Activated T-helper 2 cell treated with anti-CD3 and anti-CD28 coated beads, Interferon-gamma antibody, Interleukin-2, Interleukin-4, amounts not matched to agents 10 μg/mL and 5 μg/mL and 100 μg/mL, durations not matched to agents 14 hours and 24 hours and 36 hours (primary cell): ENCODE data around the gene ZDHHC5. TPM values are rescaled to one million over a fixed set of nuclear protein-coding genes. Genes with fewer than 3 reads are reported as not detected.
A peak's percentile ranks its signal among the peaks of the same experiment; 100 is the strongest.

Experiments
- DNase-seq: peaks from one replicate; pipeline ENCODE4 v3.0.0; 2021; ENCODE audit warnings: low spot score
- H3K27ac Mint-ChIP-seq: one replicate; pipeline ENCODE4 v1.8.0; 2021; ENCODE audit warnings: mixed read lengths
- H3K27me3 Mint-ChIP-seq: one replicate; pipeline ENCODE4 v1.8.0; 2021; ENCODE audit warnings: low read depth, mixed read lengths
- H3K36me3 Mint-ChIP-seq: one replicate; pipeline ENCODE4 v1.8.0; 2021; ENCODE audit warnings: low read depth, mixed read lengths
- H3K4me1 Mint-ChIP-seq: one replicate; pipeline ENCODE4 v1.8.0; 2021; ENCODE audit warnings: low read depth, mixed read lengths
- H3K4me3 Mint-ChIP-seq: one replicate; pipeline ENCODE4 v1.8.0; 2021; ENCODE audit warnings: low read depth, mild to moderate bottlenecking, moderate library complexity, mixed read lengths
- H3K9me3 Mint-ChIP-seq: one replicate; pipeline ENCODE4 v1.8.0; 2021; ENCODE audit warnings: mixed read lengths
- intact Hi-C: fragments of 100-400 bp; cut with micrococcal nuclease; formaldehyde crosslinking; loops from one replicate; pipeline ENCODE4 v1.15.1; 2023
- total RNA-seq: library from RNA; stranded (reverse); gene quantifications from 2 replicates; pipeline ENCODE4 v1.2.3, GENCODE V29; 2022

ZDHHC5 gene
- total RNA-seq, 1 donor from 2014 or later: 64.7 TPM

DNA sequence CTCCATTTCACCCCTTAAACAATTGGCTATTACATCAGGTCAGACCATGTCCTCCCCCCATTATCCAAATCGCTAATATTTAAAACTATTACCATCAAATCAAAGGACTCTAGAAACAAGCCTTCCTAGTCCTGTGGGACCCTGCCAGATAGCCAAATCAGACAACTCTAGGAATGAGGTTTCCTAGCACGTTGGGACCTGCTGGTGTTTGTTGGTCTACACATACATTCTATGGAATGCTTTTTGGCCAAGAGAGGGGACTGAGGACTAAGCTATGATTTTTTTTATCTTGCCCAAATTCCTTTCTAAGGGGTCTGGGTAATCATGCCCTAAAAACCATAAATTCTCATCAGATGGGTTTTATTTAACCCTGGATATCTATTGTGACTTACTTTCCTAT is 59.3 kb downstream of the ZDHHC5 start:
- Mint-ChIP-seq H3K9me3 (no peaks in the 10 kb centered on the region), H3K36me3 (peaks cover 3% of the 10 kb centered on the region), H3K4me3 (no peak overlapping the region), H3K27ac (no peak overlapping the region), H3K4me1 (peaks cover 5% of the 10 kb centered on the region), H3K27me3 (no peaks in the 10 kb centered on the region)
- intact Hi-C loops: no loop called here
- no peak for DNase-seq

DNA sequence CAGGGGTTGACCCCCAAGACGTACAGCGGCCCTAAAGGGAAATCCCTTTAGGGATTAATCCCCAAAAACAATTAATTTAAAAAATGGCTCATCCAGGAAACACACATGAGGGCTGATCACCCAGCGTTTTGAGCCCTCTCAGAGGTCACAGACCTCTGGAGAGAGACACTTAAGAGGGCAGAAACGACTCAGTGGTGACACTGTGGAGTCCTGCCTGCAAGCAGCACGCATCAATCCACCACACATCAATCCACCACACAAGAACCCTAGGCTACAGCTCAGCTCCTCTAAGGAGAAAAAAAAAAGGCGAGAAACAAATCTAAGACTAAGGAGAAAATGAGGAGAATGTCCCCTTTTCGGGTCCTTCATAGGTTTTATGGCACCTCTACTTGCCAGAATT is 60.9 kb downstream of the ZDHHC5 start:
- Mint-ChIP-seq H3K9me3 (no peaks in the 10 kb centered on the region), H3K4me1 (peaks cover 5% of the 10 kb centered on the region), H3K4me3 (no peak overlapping the region), H3K36me3 (peaks cover 3% of the 10 kb centered on the region), H3K27me3 (no peaks in the 10 kb centered on the region), H3K27ac (no peak overlapping the region)
- no peak for DNase-seq
- intact Hi-C loops: no loop called here

DNA sequence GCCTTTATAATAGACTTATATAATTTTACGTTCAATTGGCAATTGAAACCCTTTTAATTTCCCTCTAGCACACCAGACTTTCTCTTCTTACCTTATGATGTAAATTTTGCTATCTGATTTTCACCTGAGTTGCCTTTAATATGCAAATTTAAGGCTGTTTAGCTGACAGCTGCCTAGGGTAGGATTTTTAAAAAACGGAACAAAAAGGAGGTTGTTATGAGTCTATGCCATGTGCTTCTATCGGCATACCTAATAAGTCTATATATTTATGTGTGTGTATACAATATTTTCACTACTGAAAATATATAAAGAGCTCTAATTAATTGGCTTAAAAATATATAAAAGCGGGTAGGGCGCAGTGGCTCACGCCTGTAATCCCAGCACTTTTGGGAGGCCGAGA is 61.6 kb downstream of the ZDHHC5 start:
- Mint-ChIP-seq H3K36me3 (peaks cover 7% of the 10 kb centered on the region), H3K9me3 (no peaks in the 10 kb centered on the region), H3K27me3 (no peaks in the 10 kb centered on the region), H3K4me3 (no peak overlapping the region), H3K4me1 (peaks cover 5% of the 10 kb centered on the region), H3K27ac (no peak overlapping the region)
- intact Hi-C loops: no loop called here
- no peak for DNase-seq

- Mint-ChIP-seq H3K36me3 (peaks cover 23% of the 10 kb centered on the region), H3K4me1 (peaks cover 15% of the 10 kb centered on the region), H3K9me3 (no peaks in the 10 kb centered on the region), H3K4me3 (no peak overlapping the region), H3K27ac (no peak overlapping the region), H3K27me3 (no peaks in the 10 kb centered on the region)
- DNase-seq: no peak
- intact Hi-C loops: no loop called here
Measured at GRCh38 chr11:57732661-57733060, 64.7 kb downstream of the ZDHHC5 start.

GRCh38 chr11:57735619-57736298 is 67.8 kb downstream of the ZDHHC5 start:
- Mint-ChIP-seq H3K4me3 (no peak overlapping the region), H3K27ac (peak overlapping the region; percentile 24), H3K36me3 (peaks cover 44% of the 10 kb centered on the region), H3K27me3 (no peaks in the 10 kb centered on the region), H3K4me1 (peaks cover 15% of the 10 kb centered on the region), H3K9me3 (no peaks in the 10 kb centered on the region)
- no peak for DNase-seq
- intact Hi-C loops: no loop called here

GRCh38 chr11:57741132-57742086 is 73.5 kb downstream of the ZDHHC5 start, which contains the start of gene SELENOH:
SELENOH (plus strand) TSS chr11:57741491; CDS start chr11:57741596, 105 bp downstream.
- peaks cover 76% of the 10 kb centered on the region for H3K36me3 Mint-ChIP-seq
- DNase-seq: peak; percentile 94
- intact Hi-C loops: loop anchor here (1.0 to 5.0 kb wide), 10 partner anchors 29 to 836 kb away; partner anchors contain the start of genes CLP1, LPXN, MED19 and TIMM10
- no peaks in the 10 kb centered on the region for H3K27me3 Mint-ChIP-seq
- H3K4me3 Mint-ChIP-seq: peak within 1 kb of the TSS; percentile 96
- H3K27ac Mint-ChIP-seq: peak within 1 kb of the TSS; percentile 90
- no peaks in the 10 kb centered on the region for H3K9me3 Mint-ChIP-seq
- H3K4me1 Mint-ChIP-seq: peaks cover 17% of the 10 kb centered on the region

DNA sequence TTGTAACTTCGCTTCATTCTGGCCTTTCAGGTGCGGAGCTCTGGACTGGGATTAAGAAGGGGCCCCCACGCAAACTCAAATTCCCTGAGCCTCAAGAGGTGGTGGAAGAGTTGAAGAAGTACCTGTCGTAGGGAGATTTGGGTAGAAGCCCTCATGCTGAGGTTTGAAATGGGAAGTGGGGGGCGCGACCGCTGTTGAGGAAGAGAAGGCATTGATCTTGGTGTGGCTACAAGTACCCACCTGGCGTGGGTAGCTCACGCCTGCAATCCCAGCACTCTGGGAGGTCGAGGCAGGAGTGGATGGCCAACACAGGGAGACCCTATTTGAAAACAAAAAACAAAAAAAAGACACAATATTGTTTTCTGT is 74.2 kb downstream of the ZDHHC5 start:
- peak overlapping the region; percentile 96 for H3K4me3 Mint-ChIP-seq
- no peaks in the 10 kb centered on the region for H3K9me3 Mint-ChIP-seq
- peaks cover 21% of the 10 kb centered on the region for H3K4me1 Mint-ChIP-seq
- peak overlapping the region; percentile 90 for H3K27ac Mint-ChIP-seq
- H3K36me3 Mint-ChIP-seq: peaks cover 82% of the 10 kb centered on the region
- H3K27me3 Mint-ChIP-seq: no peaks in the 10 kb centered on the region
- DNase-seq: no peak
- intact Hi-C loops: loop anchor here (5.0 kb wide), 1 partner anchor 835 kb away; the partner anchor contains the start of genes LPXN and ZFP91

GRCh38 chr11:57744357-57744756 is 76.4 kb downstream of the ZDHHC5 start:
- Mint-ChIP-seq H3K4me3 (no peak overlapping the region), H3K27ac (no peak overlapping the region), H3K27me3 (no peaks in the 10 kb centered on the region), H3K4me1 (peaks cover 24% of the 10 kb centered on the region), H3K36me3 (peaks cover 73% of the 10 kb centered on the region), H3K9me3 (no peaks in the 10 kb centered on the region)
- intact Hi-C loops: loop anchor here (5.0 kb wide), 1 partner anchor 833 kb away; the partner anchor contains the start of genes LPXN and ZFP91
- no peak for DNase-seq

DNA sequence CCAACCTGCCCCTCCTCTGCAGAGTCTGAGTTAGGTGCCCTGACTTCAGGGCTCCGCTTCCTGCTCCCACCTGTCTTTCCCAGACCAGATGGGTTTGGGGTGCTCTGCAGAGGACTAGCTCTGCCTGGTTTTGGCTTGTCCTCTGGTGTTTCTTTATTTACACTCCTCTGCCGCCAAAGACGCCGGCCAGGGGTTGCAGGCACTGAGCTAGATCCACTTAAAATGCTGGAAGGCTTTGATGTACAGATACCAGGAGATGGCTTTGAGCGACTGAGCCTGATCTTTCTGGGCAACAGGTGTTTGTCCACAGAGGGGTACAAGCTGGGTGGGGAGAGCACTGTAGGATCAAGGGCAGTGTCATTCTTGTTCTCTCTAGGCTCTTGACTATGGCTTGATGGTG is 77.3 kb downstream of the ZDHHC5 start:
- Mint-ChIP-seq H3K4me3 (no peak overlapping the region), H3K27me3 (no peaks in the 10 kb centered on the region), H3K27ac (peak overlapping the region; percentile 55), H3K4me1 (peaks cover 23% of the 10 kb centered on the region), H3K9me3 (no peaks in the 10 kb centered on the region), H3K36me3 (peaks cover 68% of the 10 kb centered on the region)
- no peak for DNase-seq
- intact Hi-C loops: no loop called here

DNA sequence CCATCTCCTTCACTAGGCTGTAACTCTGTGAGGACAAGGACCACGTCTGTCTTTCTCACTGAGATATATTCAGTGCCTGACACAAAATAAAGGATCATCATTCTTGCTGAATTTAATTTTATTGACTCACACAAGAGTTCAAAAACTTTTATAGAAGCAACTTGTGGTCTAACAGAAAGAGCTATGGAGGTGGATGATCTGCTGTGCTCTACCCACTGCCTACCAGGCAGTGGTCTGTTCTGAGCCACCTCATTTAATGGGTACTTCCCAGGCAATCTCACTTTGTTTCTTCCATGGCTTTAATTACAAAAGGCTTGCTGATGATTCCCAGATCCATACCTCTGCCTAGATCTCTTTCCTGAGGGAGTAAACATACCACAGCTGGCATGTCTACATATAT is 79.0 kb downstream of the ZDHHC5 start:
- Mint-ChIP-seq H3K27ac (peak overlapping the region; percentile 20), H3K9me3 (no peaks in the 10 kb centered on the region), H3K4me3 (no peak overlapping the region), H3K4me1 (peaks cover 20% of the 10 kb centered on the region), H3K36me3 (peaks cover 57% of the 10 kb centered on the region), H3K27me3 (no peaks in the 10 kb centered on the region)
- DNase-seq: no peak
- intact Hi-C loops: no loop called here
